GM18868 (cell line): ENCODE measurements around the gene PTPRT.
"Not testable (repeated sequence)": the region's sequence is repeated elsewhere in the genome, so short reads cannot be mapped to it uniquely, and the experiment has no call there.

Experiments
- ATAC-seq: cut with Tn5 transposase; IDR thresholded peaks from one replicate; pipeline ENCODE4 v1.9.1; 2021; ENCODE audit warnings: mild to moderate bottlenecking, moderate library complexity; ENCODE audit not compliant: unreplicated experiment

PTPRT gene

DNA sequence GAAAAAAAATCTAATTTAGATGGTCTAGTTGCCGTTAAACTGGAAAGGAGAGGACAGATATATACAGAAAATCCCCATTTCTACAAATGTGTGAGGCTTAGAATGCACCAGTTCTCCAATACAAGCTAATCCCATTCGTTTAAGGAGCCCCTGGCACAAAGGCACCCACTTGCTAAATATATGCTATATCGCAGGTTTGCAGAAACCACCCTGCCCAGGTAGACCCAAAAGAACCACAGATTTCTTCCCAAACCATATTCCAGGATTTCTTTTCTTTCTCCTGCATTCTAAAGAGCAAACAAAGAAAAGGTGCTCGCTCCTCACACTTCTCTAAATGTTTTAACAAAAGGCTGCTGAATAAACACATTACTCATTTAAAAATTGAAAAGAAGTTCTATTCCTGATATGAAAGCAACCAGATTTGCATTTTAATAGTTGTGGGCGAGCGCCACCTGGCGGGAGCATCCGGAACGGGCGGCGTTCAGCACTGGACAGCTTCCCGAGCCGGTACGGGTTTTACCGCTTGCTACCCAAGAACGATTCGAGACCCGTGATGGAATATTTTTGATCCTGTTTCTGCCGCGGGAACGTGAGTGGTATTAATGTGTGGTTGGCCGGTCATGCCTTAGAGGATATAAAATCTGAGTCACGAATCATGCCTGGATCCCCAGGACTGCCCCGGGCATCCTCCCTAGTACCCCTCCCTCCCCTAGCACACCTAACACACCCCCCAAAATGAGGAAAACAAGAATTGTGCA lies 2.1 kb downstream of the PTPRT start:
- no peak for ATAC-seq

DNA sequence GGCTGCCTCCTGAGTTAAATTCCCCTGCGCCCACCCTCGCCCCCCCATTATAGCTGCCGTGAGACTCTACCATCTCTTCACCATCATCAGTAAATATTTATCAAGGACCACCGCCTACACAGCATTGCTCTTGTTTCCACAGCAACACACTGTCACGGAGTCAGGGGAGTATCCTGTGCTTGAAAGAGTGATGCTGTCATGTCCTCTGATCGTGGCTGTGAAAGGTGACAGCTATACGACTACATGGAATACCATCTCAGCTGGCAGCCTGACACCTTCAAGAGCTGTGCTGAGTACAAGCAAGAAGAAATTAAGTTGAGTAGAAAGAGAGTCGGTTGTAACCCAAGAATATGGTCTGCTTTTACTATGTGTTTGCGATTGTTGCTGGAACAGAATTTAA lies 3.4 kb downstream of the PTPRT start:
- no peak for ATAC-seq

GRCh38 chr20:43185901-43186300 lies 3.8 kb downstream of the PTPRT start:
- ATAC-seq, result no peak

DNA sequence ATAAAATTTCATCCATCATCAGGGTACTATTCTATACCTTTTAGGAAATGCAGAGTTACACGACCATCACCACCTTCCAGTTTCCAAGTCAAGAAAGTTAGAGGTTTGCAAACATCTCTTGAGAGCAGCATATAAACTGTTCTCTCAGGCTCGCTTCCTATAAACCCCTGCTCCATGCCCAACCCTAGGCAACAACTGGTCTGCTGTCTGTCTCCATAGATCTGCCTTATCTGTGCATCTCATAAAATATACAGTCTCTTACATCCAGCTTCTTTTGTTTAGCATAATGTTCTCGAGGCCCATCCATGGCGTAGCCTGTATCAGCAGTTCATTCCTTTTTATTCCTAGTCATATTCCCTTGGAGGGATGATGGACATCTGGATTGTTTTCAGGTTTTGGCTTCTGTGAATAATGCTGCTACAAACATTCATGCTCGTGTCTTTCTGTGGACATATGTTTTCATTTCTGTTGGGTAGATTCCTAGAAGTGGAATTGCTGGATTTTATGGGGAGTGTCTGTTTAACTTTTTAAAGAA lies 6.1 kb downstream of the PTPRT start:
- no peak for ATAC-seq

DNA sequence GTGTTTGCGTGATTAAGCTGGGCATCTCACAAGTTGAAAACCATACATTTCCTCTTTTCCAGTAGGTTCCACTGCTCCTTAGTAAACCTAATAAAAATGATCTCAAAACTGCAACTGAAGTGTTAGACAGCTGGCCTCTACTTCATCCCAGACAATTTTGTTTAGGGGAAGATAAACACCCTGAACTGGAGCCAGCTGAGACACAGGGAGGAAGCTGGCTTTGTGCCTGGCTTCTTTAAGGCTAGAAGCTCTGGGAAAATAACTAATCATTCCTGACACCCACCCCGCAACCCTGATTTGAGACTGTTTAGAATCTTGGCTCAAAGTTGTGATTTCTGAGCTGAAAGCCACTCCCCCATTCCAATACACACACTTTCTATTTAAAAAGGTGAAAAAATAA lies 11.6 kb downstream of the PTPRT start:
- no peak for ATAC-seq

DNA sequence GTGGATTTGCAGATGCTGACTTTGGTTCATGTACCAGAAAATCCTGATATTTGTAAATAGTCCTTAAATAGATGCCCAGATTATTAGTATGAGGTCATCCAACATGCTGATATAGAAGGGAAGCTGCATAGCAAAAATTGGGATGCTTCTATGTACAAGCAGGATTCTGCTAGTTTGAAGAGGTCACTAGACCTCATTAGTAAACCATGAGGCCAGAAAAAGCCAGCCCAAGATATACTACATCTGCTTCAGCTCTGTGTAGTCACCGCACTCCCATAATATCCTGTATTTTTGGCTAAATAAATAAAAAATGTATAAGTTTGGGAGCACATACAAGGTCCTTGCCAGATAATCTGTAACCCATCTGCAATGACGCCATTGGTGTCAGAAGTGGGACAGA lies 13.0 kb downstream of the PTPRT start:
- no peak for ATAC-seq

DNA sequence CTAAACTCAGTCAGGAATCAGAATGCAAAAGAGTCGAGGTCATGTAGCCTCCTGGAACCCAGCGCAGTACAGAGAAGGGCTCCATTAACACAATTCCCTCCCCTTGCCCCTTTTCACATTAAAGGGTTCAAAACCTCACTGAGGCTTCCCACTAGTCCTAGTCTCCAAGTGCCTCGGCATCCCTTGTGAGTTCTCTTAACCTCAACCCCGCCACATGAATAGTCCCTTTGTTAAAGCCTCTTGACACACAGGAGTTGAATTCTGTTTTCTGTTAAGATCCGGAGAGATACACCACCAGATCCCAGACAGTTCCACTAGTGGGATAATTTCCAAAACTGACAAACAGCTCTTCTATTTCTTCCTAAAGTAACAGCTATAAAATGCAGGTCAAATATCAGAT lies 17.8 kb downstream of the PTPRT start:
- no peak for ATAC-seq

DNA sequence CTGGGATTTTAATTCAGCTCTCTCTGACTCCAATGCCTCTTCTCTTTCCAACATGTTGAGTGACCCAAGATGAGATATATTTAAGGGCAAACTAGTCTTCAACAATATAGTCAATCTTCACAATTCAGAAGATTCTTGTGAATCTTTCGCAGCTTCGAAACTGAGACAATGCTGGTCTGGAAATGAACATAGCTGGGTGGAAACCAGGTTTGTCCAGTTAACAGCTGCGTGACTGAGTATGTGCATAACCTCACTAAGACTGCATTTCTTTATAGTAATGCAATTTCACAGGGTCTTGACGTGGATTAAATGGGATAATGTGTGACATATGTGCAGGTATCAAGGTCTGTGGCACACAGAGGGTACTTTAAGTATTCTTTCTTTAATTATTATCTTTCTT lies 18.9 kb downstream of the PTPRT start:
- no peak for ATAC-seq

DNA sequence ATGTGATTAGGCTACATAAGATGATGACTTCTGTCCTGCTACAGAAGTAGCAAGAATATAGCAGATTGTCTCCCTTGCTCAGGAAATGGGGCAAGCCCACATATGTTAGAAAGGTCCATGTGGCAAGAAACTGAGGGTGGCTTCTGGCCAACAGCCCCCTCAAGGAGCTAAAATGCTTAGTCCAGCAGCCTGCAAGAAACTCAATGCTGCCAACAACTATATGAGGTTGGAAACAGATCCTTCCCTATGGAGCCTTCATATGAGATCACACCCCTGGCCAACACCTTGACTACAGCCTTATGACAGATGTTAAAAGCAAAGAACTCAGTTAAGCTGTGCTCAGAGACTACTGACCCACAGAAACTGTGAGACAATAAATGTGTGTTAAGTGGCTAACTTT lies 22.1 kb downstream of the PTPRT start:
- no peak for ATAC-seq

DNA sequence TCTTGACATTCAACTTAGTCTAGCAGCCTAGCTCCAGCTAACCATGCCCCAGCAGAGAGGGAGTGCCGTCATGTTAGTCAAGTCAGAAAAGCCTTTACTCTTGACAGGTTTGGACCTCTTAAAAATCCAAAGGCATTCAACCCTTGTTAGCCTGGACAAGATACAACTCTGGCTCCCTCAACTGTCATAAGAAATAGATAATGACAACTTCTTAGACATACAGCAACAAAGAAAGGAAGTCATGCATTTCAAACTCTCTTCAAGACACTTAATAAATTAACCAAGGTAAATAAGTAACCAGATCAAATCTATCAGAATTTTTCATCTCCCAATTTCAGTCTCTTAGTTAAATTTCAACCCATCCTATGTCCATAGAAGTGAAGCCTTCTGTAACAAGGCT lies 22.7 kb downstream of the PTPRT start:
- no peak for ATAC-seq

DNA sequence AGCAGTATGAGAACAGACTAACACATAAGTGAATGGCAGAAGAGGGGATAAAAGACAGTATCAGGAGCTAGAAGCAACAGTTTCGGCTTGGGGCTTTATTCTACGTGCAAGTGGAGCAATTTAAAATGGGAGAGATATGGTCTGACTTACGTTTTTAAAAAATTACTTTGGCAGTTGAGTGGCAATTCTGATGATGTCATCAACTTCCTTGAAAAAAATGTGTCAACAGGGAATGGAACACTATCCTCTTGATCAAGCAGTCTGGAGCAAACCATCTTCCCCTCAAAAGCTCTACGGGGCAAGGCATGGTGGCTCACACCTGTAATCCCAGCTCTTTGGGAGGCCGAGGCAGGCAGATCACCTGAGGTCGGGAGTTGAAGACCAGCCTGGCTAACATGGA lies 24.1 kb downstream of the PTPRT start:
- ATAC-seq, result no peak

- not testable (repeated sequence) for ATAC-seq
Measured at GRCh38 chr20:43164736-43165135, 25.0 kb downstream of the PTPRT start.

DNA sequence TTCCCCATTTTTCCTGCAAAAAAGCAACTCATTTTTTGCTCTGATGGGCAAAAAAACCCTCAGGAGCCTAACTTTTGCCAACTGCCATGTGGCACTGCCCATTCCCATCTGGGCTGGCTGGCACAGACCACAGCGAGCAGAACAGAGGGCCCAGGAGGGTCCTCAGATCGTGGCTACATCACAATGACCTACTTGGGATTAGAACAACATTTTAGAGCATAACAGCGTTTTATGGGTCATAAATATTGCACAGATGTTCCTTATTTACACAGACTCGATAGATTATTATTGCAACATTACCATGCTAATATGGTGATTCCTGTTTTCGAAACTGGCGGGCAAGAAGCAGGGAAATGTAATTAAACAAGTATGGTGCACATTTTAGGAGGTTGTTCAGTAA lies 28.0 kb downstream of the PTPRT start:
- ATAC-seq, result no peak

GRCh38 chr20:43160941-43161340 lies 28.8 kb downstream of the PTPRT start:
- no peak for ATAC-seq

DNA sequence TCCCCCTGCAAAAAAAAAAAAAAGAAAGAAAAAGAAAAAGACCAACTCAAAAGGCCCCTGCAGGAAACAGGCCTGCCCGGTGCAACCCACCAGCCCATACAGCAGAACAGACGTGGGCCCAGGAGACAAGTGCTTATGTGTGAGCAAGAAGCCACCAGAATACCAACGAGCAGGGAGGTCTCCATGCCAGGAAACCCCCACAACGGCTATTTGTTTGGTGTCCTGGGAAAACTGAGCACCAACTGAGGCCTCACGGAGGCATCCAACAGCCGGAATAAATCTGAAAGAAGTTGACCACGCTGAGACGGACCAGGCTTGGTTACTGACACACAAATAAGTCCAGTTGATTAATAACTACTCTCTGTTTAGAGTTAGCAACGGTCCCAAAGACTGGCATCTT lies 29.7 kb downstream of the PTPRT start:
- ATAC-seq, result no peak

DNA sequence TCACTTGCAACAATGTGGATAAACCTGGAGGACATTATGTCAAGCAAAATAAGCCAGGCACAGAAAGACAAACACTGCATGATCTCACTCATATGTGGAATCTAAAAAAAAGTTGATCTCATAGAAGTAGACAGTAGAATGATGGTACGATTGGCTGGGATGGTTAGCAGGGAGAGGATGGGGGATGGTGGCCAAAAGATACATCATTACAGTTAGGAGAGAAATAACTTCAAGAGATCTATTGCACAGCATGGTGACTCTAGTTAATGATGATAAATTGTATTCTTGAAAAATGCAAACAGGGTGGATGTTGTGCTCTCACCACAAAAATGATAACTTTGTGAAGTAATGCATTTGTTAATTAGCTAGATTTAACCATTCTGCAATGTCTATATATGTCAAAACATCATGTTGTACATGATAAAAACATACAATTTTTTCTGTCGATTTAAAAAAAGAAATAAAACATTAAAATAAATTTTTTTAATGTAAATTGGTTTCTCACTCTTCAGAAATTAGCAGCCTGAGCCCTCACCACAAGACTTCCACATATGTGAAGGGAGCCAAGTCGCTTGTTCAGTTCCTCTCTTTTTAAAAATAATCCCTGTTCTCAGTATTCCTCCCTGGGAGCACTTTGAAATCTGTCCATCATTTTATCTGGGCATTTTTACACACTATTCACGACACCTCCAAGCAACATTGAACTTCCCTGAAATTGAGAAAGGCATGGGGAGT lies 34.2 kb downstream of the PTPRT start:
- ATAC-seq, result no peak

DNA sequence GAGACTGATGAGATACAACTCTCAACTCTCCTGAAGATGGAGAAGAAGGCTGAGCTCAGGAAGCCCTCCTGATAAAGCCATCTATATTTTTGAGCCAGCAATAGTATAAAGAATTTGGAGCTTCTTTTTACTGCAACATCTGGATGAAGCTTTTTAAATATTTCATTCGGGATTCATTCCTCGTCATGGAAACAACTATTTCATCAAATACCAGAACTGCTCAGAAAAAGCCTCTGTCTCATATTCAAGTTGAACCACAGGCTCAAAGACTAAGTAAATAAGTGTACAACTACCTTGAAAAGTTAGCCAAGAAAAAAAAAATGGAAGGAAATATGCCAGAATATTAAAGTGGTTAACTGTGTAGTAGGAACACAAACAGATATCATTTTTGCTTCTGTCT lies 37.8 kb downstream of the PTPRT start:
- no peak for ATAC-seq

GRCh38 chr20:43151256-43151655 lies 38.5 kb downstream of the PTPRT start:
- ATAC-seq, result no peak

DNA sequence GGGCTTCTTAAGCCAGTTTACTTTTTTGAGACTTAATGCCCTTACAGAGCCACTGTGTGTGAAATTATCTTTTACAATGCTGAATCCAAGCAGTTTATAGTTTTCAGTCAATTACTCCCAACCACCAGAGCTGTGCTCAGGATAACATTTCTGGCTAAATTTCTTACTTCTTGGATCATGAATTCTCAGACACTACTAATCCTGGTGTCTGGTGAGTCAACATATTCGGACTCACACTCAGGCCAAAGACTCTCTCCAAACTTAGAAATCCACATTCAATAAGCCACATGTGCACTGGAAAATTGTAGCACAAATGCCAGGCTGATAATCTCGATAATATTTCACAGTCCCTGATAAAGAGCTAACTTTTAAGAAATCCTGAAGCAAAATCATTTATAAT lies 49.0 kb downstream of the PTPRT start:
- no peak for ATAC-seq

GRCh38 chr20:43138061-43138770 lies 51.5 kb downstream of the PTPRT start:
- ATAC-seq, result no peak

GRCh38 chr20:43137160-43137559 lies 52.5 kb downstream of the PTPRT start:
- ATAC-seq, result no peak

- no peak for ATAC-seq
Measured at GRCh38 chr20:43124241-43124640, 65.5 kb downstream of the PTPRT start.
